Endothelial cell of umbilical vein (primary cell): ENCODE data around the gene SLC5A8. TPM values are rescaled to one million over a fixed set of nuclear protein-coding genes. Genes with fewer than 3 reads are reported as not detected.

Experiments
- BruUV-seq: library from RNA; stranded (reverse); fragments of 400-500 nt; replicated peaks from 2 replicates; lab custom pipeline; 2021; lab: Mats Ljungman, UMichigan
- CTCF ChIA-PET: fragments of 300-600, 350-600 bp; sonication (Branson Sonifier 250); formaldehyde crosslinking; loops from one replicate; lab custom pipeline; 2021; ENCODE audit warnings: antibody characterized with exemption, inconsistent platforms; lab: Charles Lee
- POLR2A ChIA-PET: fragments of 300-600, 350-600 bp; sonication (Branson Sonifier 250); formaldehyde crosslinking; loops from one replicate; lab custom pipeline; 2021; ENCODE audit warnings: antibody characterized with exemption, inconsistent platforms; lab: Charles Lee
- DNase-seq: peaks from one replicate; pipeline ENCODE4 v3.0.0-alpha.2; 2011; ENCODE audit warnings: low read depth, low spot score
- FAIRE-seq: peaks from 2 replicates; lab custom pipeline; 2011; peaks lifted over from hg19 to GRCh38; lab: Jason Lieb, UNC
- H2AFZ ChIP-seq: 2 replicates; pipeline ENCODE4 v1.6.0; 2012; ENCODE audit warnings: low read depth, low read length, control low read depth, inconsistent platforms
- H3K27ac ChIP-seq: 2 replicates; pipeline ENCODE4 v1.5.1; 2011; ENCODE audit warnings: low read depth, mild to moderate bottlenecking, control low read depth, low read length, moderate library complexity; ENCODE audit not compliant: insufficient read depth
- H3K27me3 ChIP-seq, 2 experiments: 2 replicates each; pipeline versions ENCODE4 v1.6.0 to v1.6.1; 2011; ENCODE audit warnings: low read length in 2 of 2, mixed read lengths in 1 of 2; ENCODE audit not compliant: control insufficient read depth in 2 of 2, insufficient read depth in 2 of 2
- H3K36me3 ChIP-seq, 2 experiments: 2 replicates in 1 of 2; 3 replicates in 1 of 2; pipeline ENCODE4 v1.5.1; 2011; ENCODE audit warnings: low read length in 2 of 2, mild to moderate bottlenecking in 1 of 2, moderate library complexity in 1 of 2; ENCODE audit not compliant: control insufficient read depth in 2 of 2, insufficient read depth in 2 of 2; ENCODE audit errors: extremely low read depth in 1 of 2
- H3K4me1 ChIP-seq: 3 replicates; pipeline ENCODE4 v1.5.1; 2011; ENCODE audit warnings: mild to moderate bottlenecking, low read length; ENCODE audit not compliant: control insufficient read depth, insufficient read depth; ENCODE audit errors: extremely low read depth
- H3K4me2 ChIP-seq: 2 replicates; pipeline ENCODE4 v1.6.1; 2011; ENCODE audit warnings: low read length, control low read depth, mixed read lengths; ENCODE audit not compliant: insufficient read depth
- H3K4me3 ChIP-seq, 3 experiments: fragments of 200-600 bp in 1 of 3; sonication (generic), shearing (Covaris generic) in 1 of 3; replicated peaks in 1 of 3; 2 replicates each; pipeline ENCODE4 v1.5.1; 2011 to 2016; ENCODE audit warnings: control low read depth in 3 of 3, low read length in 3 of 3, mild to moderate bottlenecking in 2 of 3, inconsistent platforms in 1 of 3, low read depth in 1 of 3, moderate library complexity in 1 of 3; ENCODE audit not compliant: insufficient read depth in 1 of 3
- H3K79me2 ChIP-seq: 2 replicates; pipeline ENCODE4 v1.6.0; 2012; ENCODE audit warnings: low read length, inconsistent platforms; ENCODE audit not compliant: control insufficient read depth, insufficient read depth
- H3K9ac ChIP-seq: replicated peaks from 2 replicates; pipeline ENCODE3; 2011; ENCODE audit warnings: low read length, control low read depth; ENCODE audit not compliant: insufficient read depth; ENCODE audit errors: extremely low read depth
- H3K9me1 ChIP-seq: replicated peaks from 3 replicates; pipeline ENCODE4 v1.6.0; 2011; ENCODE audit warnings: mild to moderate bottlenecking, low read length; ENCODE audit not compliant: control insufficient read depth, insufficient read depth; ENCODE audit errors: extremely low read depth
- H3K9me3 ChIP-seq: replicated peaks from 2 replicates; pipeline ENCODE4 v1.5.1; 2012; ENCODE audit warnings: low read length, inconsistent platforms; ENCODE audit not compliant: control insufficient read depth, insufficient read depth
- H4K20me1 ChIP-seq: replicated peaks from 2 replicates; pipeline ENCODE3; 2011; ENCODE audit warnings: mild to moderate bottlenecking, low read length; ENCODE audit not compliant: control insufficient read depth, insufficient read depth; ENCODE audit errors: extremely low read depth
- CTCF ChIP-seq, 2 donors: IDR thresholded peaks; 1 replicate in 1 of 2; 2 replicates in 1 of 2; pipeline ENCODE4 v1.5.1; 2011; ENCODE audit warnings: low read length in 2 of 2, mild to moderate bottlenecking in 2 of 2, moderate library complexity in 2 of 2, control low read depth in 1 of 2, inconsistent platforms in 1 of 2, low read depth in 1 of 2; ENCODE audit not compliant: insufficient read depth in 1 of 2; ENCODE audit errors: extremely low read depth in 1 of 2
- EZH2 ChIP-seq: IDR thresholded peaks from 2 replicates; pipeline ENCODE4 v1.6.1; 2012; ENCODE audit warnings: borderline replicate concordance, low read depth, mild to moderate bottlenecking, moderate library complexity, low read length, inconsistent platforms; ENCODE audit not compliant: severe bottlenecking
- FOS ChIP-seq: IDR thresholded peaks from 2 replicates; pipeline ENCODE4 v1.6.1; 2011; ENCODE audit warnings: mild to moderate bottlenecking, low read length, moderate library complexity, borderline replicate concordance; ENCODE audit not compliant: insufficient read depth
- GATA2 ChIP-seq: IDR thresholded peaks from 2 replicates; pipeline ENCODE4 v1.7.0; 2011; ENCODE audit warnings: low read depth, mild to moderate bottlenecking, moderate library complexity, mixed read lengths, low read length; ENCODE audit not compliant: insufficient read length, insufficient read depth
- JUN ChIP-seq: IDR thresholded peaks from 2 replicates; pipeline ENCODE4 v1.6.1; 2011; ENCODE audit warnings: borderline replicate concordance, low read depth; ENCODE audit not compliant: insufficient read length, insufficient read depth
- MAX ChIP-seq: IDR thresholded peaks from 2 replicates; pipeline ENCODE4 v1.6.1; 2011; ENCODE audit not compliant: insufficient read depth, insufficient read length
- MYC ChIP-seq: IDR thresholded peaks from one replicate; pipeline ENCODE4 v1.6.1; 2011; ENCODE audit warnings: mild to moderate bottlenecking, low read depth, low read length
- POLR2A ChIP-seq: IDR thresholded peaks from 2 replicates; pipeline ENCODE4 v1.6.1; 2012; ENCODE audit warnings: low read depth, mild to moderate bottlenecking, control low read depth, low read length
- POLR2AphosphoS5 ChIP-seq: IDR thresholded peaks from 2 replicates; pipeline ENCODE4 v1.6.1; 2012; ENCODE audit warnings: low read depth, mild to moderate bottlenecking, control low read depth, low read length, moderate library complexity; ENCODE audit not compliant: insufficient read depth
- dilution Hi-C: fragments of 300-500 bp; cut with MboI; formaldehyde crosslinking; loops from one replicate; pipeline ENCODE4 v1.15.0; 2019; ENCODE audit warnings: low sequenced_read_pairs; ENCODE audit not compliant: extremely low pct_ligation_motif_present
- intact Hi-C: fragments of 100-400 bp; cut with micrococcal nuclease; formaldehyde crosslinking; loops from one replicate; pipeline ENCODE4 v1.10.0; 2022
- polyA plus RNA-seq, 4 experiments: library from polyadenylated mRNA; depleted of rRNA in 3 of 4; stranded (reverse) in 3 of 4; unstranded in 1 of 4; fragments of >200 nt; gene quantifications; 2 replicates each; pipeline versions ENCODE4 v1.2.1 to v1.2.3, GENCODE V29; 2011 to 2012; ENCODE audit warnings: missing spikeins in 1 of 4
- total RNA-seq: library from RNA; stranded (reverse); gene quantifications from 2 replicates; pipeline ENCODE4 v1.2.3, GENCODE V29; 2021

The SLC5A8 gene
- total and polyA plus RNA-seq, 2 donors (not counting 3 experiments of a cell fraction or from before 2014, with no cell fraction given): not detected

GRCh38 chr12:101231636-101232035 is 21.6 kb upstream of the SLC5A8 start:
- FAIRE-seq: no peak

More at GRCh38 chr12:101231636-101232035, 21.6 kb upstream of the SLC5A8 start:
- H3K9me3 ChIP-seq: no peaks in the 10 kb centered on the region
- no TSS peak for BruUV-seq
- no peaks in the 10 kb centered on the region for H4K20me1 ChIP-seq
- no peak for TF ChIP-seq CTCF (IDR thresholded peaks at IDR 0.05; ENCODE audit: extremely low read depth in 1 of 2, insufficient read depth in 1 of 2, low read depth in 1 of 2, low read length in 2 of 2)
- TF ChIP-seq MAX: no peak
- no peak for TF ChIP-seq MYC
- TF ChIP-seq EZH2: no peak
- no peak for TF ChIP-seq JUN
- TF ChIP-seq POLR2AphosphoS5: no peak
- TF ChIP-seq FOS: no peak
- no peak for TF ChIP-seq GATA2
- no peak for TF ChIP-seq POLR2A
- no peak overlapping the region for H3K4me2 ChIP-seq
- intact Hi-C loops (no loop called here), dilution Hi-C loops (no loop called here)
- H3K36me3 ChIP-seq: no peaks in the 10 kb centered on the region
- no peak overlapping the region for H3K27ac ChIP-seq
- DNase-seq: no peak
- H3K9ac ChIP-seq: no peak overlapping the region
- no peaks in the 10 kb centered on the region for H3K27me3 ChIP-seq
- H3K79me2 ChIP-seq: no peaks in the 10 kb centered on the region
- CTCF ChIA-PET: no interaction called here
- no peaks in the 10 kb centered on the region for H3K9me1 ChIP-seq
- POLR2A ChIA-PET: no interaction called here
- H3K4me1 ChIP-seq: no peaks in the 10 kb centered on the region
- no peak overlapping the region for H2AFZ ChIP-seq
- H3K4me3 ChIP-seq: no peak overlapping the region
